Daoy (cell line): ENCODE results near the gene MAP3K21. TPM values are rescaled to one million over a fixed set of nuclear protein-coding genes. Genes with fewer than 3 reads are reported as not detected.
A peak's percentile ranks its signal among the peaks of the same experiment; 100 is the strongest.

Experiments used
- DNase-seq: peaks from one replicate; pipeline ENCODE4 v3.0.0-alpha.2; 2015; ENCODE audit warnings: low read depth
- total RNA-seq: library from RNA; depleted of rRNA; stranded (reverse); fragments of >200 nt; shearing (Covaris generic); gene quantifications from 2 replicates; pipeline ENCODE4 v1.2.3, GENCODE V29; 2014

The MAP3K21 gene
- total RNA-seq, 1 experiment from 2014 or later = 2.7 TPM

DNA sequence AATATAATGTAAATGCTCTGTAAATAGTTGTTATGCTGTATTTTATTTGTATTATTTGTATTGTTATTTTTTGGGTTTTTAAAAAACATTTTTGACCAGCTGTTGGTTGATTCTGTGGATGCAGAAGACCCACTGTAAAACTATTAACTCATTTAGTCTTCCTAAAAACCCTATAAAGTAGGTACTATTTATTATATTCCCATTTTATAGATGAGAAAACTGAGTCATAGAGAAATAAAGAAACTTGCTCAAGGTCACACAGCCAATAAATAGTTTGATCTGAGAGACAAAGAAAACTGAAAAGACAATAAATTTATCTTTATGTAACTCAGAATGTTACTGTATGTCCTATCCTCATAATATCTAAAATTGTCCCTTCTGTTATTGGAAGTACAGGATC, 1.2 kb upstream of the MAP3K21 start:
- DNase-seq = no peak

- peak; percentile 93 for DNase-seq
These were observed 493 bp upstream of the MAP3K21 start for GRCh38 chr1:233326811-233327650.

- DNase-seq = peak; percentile 44
These were observed 808 bp downstream of the MAP3K21 start for GRCh38 chr1:233328142-233328921.

DNA sequence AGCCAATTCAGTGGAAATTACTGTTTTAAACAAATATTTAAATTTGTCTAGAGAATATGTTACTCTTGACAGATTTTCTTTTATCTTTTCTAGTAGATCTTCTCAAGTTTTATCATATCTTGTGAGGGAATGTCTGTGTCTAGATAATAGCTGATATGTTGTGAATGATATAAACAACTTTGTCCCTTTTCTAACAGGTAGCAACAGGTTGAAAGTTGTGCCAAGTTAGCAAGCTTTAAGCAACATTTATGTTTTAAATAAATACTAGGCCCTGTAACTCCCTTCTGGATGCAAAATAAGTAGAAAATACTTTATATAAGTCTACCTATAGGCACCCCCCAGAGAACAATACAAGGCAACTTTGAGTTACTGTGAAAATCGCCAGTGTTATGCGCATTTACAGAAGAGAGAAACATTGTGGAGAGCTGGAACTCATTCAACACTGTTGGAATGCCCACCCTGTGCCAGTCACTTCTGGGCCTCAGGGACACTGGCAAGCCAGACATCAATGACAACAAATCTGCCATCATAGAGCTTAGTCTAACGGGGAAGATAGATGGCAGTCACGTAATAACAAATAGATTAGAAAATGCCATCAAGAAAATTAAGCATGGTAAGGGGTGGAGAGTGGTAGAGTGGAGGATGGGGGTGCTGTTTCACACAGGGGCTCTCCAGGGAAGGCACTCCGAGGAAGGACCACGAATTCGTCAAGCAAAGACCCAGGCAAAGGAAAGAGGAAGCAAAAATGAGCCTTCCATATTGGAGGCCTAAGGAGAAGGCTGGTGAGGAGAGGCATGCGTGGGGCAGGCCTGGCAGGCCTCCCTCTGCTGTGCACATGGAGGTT, 4.4 kb downstream of the MAP3K21 start:
- no peak for DNase-seq

- DNase-seq = no peak
These were observed 5.6 kb downstream of the MAP3K21 start for GRCh38 chr1:233333086-233333485.

DNA sequence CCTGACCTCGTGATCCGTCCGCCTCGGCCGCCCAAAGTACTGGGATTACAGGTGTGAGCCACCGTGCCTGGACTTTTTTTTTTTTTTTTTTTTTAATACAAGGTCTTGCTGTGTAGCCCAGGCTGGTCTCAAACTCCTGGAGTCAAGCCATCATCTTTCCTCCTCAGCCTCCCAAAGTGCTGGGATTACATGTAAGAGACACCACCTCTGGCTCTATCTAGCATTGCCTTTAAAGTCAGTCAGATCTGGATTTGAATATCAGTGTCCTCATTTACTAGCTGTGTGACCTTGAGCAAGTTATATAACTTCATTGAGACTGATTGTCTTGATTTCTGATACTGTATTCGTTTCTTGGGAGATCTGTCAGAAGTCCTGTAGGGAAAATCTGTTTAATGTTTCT, 6.6 kb downstream of the MAP3K21 start:
- DNase-seq = no peak

GRCh38 chr1:233336554-233337456, 9.3 kb downstream of the MAP3K21 start:
- DNase-seq = no peak

DNA sequence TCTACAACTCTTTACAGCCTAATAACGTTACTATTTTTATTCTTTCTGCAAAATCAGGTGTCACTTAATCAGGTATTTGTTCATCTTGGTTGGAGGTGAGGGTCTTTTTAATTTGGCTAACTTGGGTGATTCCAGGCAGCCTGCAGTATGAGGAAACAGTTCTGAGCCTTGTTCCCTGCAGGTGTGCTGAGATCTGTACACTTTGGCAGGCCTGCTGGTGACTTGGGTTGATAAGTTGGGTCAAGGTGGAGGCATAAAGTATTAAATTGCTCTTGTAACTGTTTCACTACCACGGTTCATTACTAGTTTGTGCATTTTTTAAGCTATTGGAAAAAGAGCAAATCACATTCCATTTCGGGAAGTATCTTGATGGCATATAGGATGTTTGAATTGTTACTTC, 10.0 kb downstream of the MAP3K21 start:
- DNase-seq = no peak

DNA sequence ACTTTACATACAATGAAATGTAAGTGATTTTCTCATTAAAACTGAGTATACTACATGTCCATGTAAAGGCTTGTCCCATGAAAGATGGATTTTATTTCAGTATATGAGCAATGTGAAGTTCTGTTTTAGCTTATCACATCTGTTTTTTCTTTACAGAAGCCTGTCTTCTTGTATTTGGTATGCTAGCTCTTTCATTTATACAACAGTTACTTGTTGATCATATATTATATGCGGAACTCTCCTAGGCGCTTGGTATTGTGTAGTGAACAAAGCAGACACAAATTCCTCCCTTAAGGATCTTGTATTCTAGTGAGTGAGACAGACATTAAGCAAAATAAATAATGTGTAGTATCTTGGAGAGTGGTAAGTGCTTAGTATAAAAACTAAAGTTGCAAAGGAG, 10.6 kb downstream of the MAP3K21 start:
- no peak for DNase-seq

GRCh38 chr1:233340031-233340555, 12.6 kb downstream of the MAP3K21 start:
- DNase-seq = no peak

DNA sequence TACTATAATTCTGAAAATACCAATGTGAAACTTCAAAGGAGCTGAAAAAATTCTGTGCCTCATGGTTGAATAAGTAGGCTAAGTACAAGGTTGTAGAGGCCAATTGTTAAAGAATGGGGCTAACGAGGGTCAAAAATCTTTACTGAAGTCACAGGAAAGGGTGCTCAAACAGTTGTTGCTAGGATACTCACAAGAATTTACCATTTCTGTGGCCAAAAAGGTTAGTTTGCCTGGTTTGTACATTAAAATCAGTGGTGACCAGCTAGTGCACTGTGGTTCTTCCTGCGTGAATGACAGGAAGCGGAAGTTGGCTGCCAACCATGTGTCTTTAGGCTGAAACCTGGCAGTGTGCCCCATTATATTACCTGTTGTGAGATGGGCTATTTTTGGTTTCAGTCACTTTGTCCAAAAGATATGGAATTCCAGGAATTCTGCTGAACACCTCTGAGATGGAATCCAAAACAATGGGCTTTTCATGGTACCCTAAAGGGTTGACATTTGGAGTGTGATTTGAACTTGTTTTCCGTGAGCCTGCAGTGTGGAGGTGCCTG, 13.5 kb downstream of the MAP3K21 start:
- DNase-seq = no peak

- no peak for DNase-seq
These were observed 14.6 kb downstream of the MAP3K21 start for GRCh38 chr1:233342086-233342485.

DNA sequence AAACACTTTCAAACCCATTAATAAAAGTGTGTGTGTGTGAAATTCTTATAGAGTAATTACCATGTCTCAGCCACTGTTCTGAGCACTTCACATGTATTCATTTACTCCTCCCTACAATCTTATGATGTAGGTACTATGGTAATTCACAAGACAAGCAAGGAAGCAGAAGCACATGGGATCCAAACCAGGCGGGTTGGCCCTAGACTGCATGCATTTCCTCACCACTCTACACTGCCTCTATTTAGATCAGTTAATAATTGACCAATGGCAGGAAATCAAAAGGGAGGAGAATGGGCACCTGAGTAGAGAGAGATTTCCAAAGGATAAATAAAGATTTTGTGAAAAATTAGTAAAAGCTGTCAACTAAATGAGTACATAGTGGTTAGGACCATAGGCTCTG, 15.7 kb downstream of the MAP3K21 start:
- no peak for DNase-seq

- no peak for DNase-seq
These were observed 19.8 kb downstream of the MAP3K21 start for GRCh38 chr1:233347338-233347737.

DNA sequence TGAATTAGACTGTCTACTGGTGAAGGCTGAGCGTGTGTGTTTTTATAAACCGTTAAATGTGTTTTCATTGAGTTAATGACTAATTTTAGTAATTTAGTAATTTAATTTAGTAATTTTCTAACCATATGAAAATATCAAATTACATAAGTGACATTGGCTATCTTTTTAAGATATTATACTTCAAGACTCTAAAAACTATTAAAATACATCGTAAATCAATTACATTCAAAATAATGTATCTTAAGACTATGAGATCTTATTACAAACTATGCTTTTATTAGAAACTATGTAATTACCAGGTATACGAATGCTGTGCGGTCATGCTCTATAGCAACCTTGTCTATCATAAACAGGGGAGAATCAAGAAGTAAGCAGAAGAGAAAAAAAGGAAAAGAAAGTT, 21.6 kb downstream of the MAP3K21 start:
- DNase-seq = no peak

- no peak for DNase-seq
These were observed 27.5 kb downstream of the MAP3K21 start for GRCh38 chr1:233354983-233355382.

- DNase-seq = no peak
These were observed 28.5 kb downstream of the MAP3K21 start for GRCh38 chr1:233355841-233356704.

GRCh38 chr1:233356705-233356987, 29.1 kb downstream of the MAP3K21 start:
- no peak for DNase-seq

- peak; percentile 51 for DNase-seq
These were observed 30.3 kb downstream of the MAP3K21 start for GRCh38 chr1:233357595-233358397.
